H1 (cell line): Measurements from ENCODE around the gene ZDHHC24. TPM values are rescaled to one million over a fixed set of nuclear protein-coding genes. Genes with fewer than 3 reads are reported as not detected.

Experiments
- CTCF ChIA-PET: fragments of 300-600 bp; sonication (Branson Sonifier 250); formaldehyde crosslinking; loops from one replicate; lab custom pipeline; 2021; ENCODE audit not compliant: partially characterized antibody; lab: Charles Lee
- POLR2A ChIA-PET: fragments of 300-600 bp; sonication (Branson Sonifier 250); formaldehyde crosslinking; loops from one replicate; lab custom pipeline; 2021; ENCODE audit warnings: inconsistent platforms; ENCODE audit not compliant: partially characterized antibody; lab: Charles Lee
- DNase-seq, 2 experiments: peaks; one replicate each; pipeline versions ENCODE4 v3.0.0 to v3.0.0-alpha.2; 2010 to 2022; ENCODE audit warnings: low spot score in 2 of 2, low read depth in 1 of 2, mixed read lengths in 1 of 2
- FAIRE-seq: peaks from 2 replicates; lab custom pipeline; 2011; peaks lifted over from hg19 to GRCh38; lab: Jason Lieb, UNC
- H2AFZ ChIP-seq: 2 replicates; pipeline ENCODE4 v1.8.1; 2012; ENCODE audit warnings: low read length, inconsistent platforms
- H2AK5ac ChIP-seq: 2 replicates; pipeline ENCODE4 v1.6.1; 2013; ENCODE audit warnings: low read depth, low read length
- H2BK120ac ChIP-seq: replicated peaks from 2 replicates; pipeline ENCODE3; 2013; ENCODE audit warnings: low read depth, low read length, inconsistent platforms
- H2BK12ac ChIP-seq: 2 replicates; pipeline ENCODE4 v1.6.1; 2013; ENCODE audit warnings: low read depth, low read length
- H2BK15ac ChIP-seq: 2 replicates; pipeline ENCODE4 v1.6.1; 2013; ENCODE audit warnings: low read length
- H2BK20ac ChIP-seq: 2 replicates; pipeline ENCODE4 v1.6.1; 2013; ENCODE audit warnings: low read length
- H2BK5ac ChIP-seq: 2 replicates; pipeline ENCODE4 v1.6.1; 2013; ENCODE audit warnings: low read depth, low read length
- H3K14ac ChIP-seq: 2 replicates; pipeline ENCODE4 v1.6.1; 2013; ENCODE audit warnings: inconsistent platforms; ENCODE audit not compliant: insufficient read length
- H3K18ac ChIP-seq: 2 replicates; pipeline ENCODE4 v1.6.1; 2013; ENCODE audit warnings: low read length; ENCODE audit errors: extremely low read depth
- H3K23ac ChIP-seq: 2 replicates; pipeline ENCODE4 v1.6.1; 2013; ENCODE audit warnings: inconsistent platforms; ENCODE audit not compliant: insufficient read length
- H3K23me2 ChIP-seq: 2 replicates; pipeline ENCODE4 v1.6.1; 2013; ENCODE audit warnings: low read depth, low read length
- H3K27ac ChIP-seq: 2 replicates; pipeline ENCODE4 v1.6.1; 2011; ENCODE audit warnings: low read depth, low read length, inconsistent platforms
- H3K27me3 ChIP-seq, 4 experiments: replicated peaks in 1 of 4; 1 replicate in 1 of 4; 2 replicates in 3 of 4; pipeline versions ENCODE4 v1.6.1 to v1.8.1; 2011 to 2013; ENCODE audit warnings: low read length in 3 of 4, mild to moderate bottlenecking in 3 of 4, inconsistent platforms in 2 of 4, mixed read lengths in 2 of 4, moderate library complexity in 1 of 4; ENCODE audit not compliant: control insufficient read depth in 3 of 4, insufficient read depth in 3 of 4; ENCODE audit errors: extremely low read depth in 1 of 4
- H3K36me3 ChIP-seq, 4 experiments: 2 replicates each; pipeline versions ENCODE4 v1.6.1 to v1.8.1; 2011 to 2013; ENCODE audit warnings: mild to moderate bottlenecking in 4 of 4, low read length in 3 of 4, moderate library complexity in 2 of 4, control low read depth in 1 of 4, inconsistent platforms in 1 of 4; ENCODE audit not compliant: insufficient read depth in 4 of 4, control insufficient read depth in 2 of 4
- H3K4ac ChIP-seq: replicated peaks from 2 replicates; pipeline ENCODE3; 2013; ENCODE audit warnings: low read length, low read depth, mixed read lengths, inconsistent platforms; ENCODE audit not compliant: insufficient read length
- H3K4me1 ChIP-seq, 4 experiments: replicated peaks in 1 of 4; 1 replicate in 1 of 4; 2 replicates in 3 of 4; pipeline versions ENCODE4 v1.6.1 to v1.8.1; 2011 to 2013; ENCODE audit warnings: low read length in 3 of 4, inconsistent platforms in 2 of 4, mixed read lengths in 1 of 4; ENCODE audit not compliant: insufficient read depth in 4 of 4, control insufficient read depth in 3 of 4
- H3K4me2 ChIP-seq, 2 experiments: 2 replicates each; pipeline versions ENCODE4 v1.6.1 to v1.8.1; 2011 to 2013; ENCODE audit warnings: low read depth in 2 of 2, low read length in 2 of 2, control low read depth in 1 of 2, inconsistent platforms in 1 of 2, mild to moderate bottlenecking in 1 of 2; ENCODE audit not compliant: insufficient read depth in 1 of 2
- H3K4me3 ChIP-seq, 4 experiments: fragments of 200-600, 300-600 bp in 1 of 4; sonication (generic), shearing (Covaris generic), sonication (Bioruptor Twin) in 1 of 4; 2 replicates each; pipeline versions ENCODE4 v1.5.1 to v1.8.1; 2011 to 2016; ENCODE audit warnings: low read length in 4 of 4, low read depth in 3 of 4, control low read depth in 2 of 4, inconsistent platforms in 2 of 4, mild to moderate bottlenecking in 2 of 4, mixed read lengths in 1 of 4, moderate library complexity in 1 of 4; ENCODE audit not compliant: insufficient read depth in 2 of 4; ENCODE audit errors: extremely low read depth in 1 of 4
- H3K56ac ChIP-seq: replicated peaks from 2 replicates; pipeline ENCODE3; 2013; ENCODE audit warnings: low read depth, mild to moderate bottlenecking, mixed read lengths, low read length, inconsistent platforms; ENCODE audit not compliant: insufficient read length
- H3K79me1 ChIP-seq: 2 replicates; pipeline ENCODE4 v1.6.1; 2013; ENCODE audit warnings: low read depth, low read length, control low read depth
- H3K79me2 ChIP-seq, 2 experiments: 2 replicates each; pipeline versions ENCODE4 v1.6.1 to v1.8.1; 2012 to 2013; ENCODE audit warnings: low read length in 2 of 2, mild to moderate bottlenecking in 2 of 2, inconsistent platforms in 1 of 2; ENCODE audit not compliant: insufficient read depth in 2 of 2, control insufficient read depth in 1 of 2
- H3K9ac ChIP-seq, 4 experiments: replicated peaks in 1 of 4; 1 replicate in 1 of 4; 2 replicates in 3 of 4; pipeline versions ENCODE4 v1.6.1 to v1.8.1; 2011 to 2013; ENCODE audit warnings: low read depth in 3 of 4, low read length in 3 of 4, control low read depth in 2 of 4, mild to moderate bottlenecking in 2 of 4, moderate library complexity in 2 of 4, inconsistent platforms in 1 of 4; ENCODE audit errors: extremely low read depth in 1 of 4
- H3K9me3 ChIP-seq, 2 experiments: 2 replicates each; pipeline versions ENCODE4 v1.6.1 to v1.8.1; 2012 to 2013; ENCODE audit warnings: mild to moderate bottlenecking in 2 of 2, moderate library complexity in 2 of 2, control low read depth in 1 of 2, inconsistent platforms in 1 of 2, low read depth in 1 of 2, low read length in 1 of 2, mixed read lengths in 1 of 2; ENCODE audit not compliant: insufficient read depth in 2 of 2
- H4K20me1 ChIP-seq, 2 experiments: replicated peaks in 1 of 2; 2 replicates each; pipeline versions ENCODE3 to v1.8.1; 2011 to 2013; ENCODE audit warnings: inconsistent platforms in 2 of 2, low read length in 2 of 2, mild to moderate bottlenecking in 1 of 2; ENCODE audit not compliant: insufficient read depth in 2 of 2, control insufficient read depth in 1 of 2
- H4K5ac ChIP-seq: 2 replicates; pipeline ENCODE4 v1.6.1; 2013; ENCODE audit warnings: low read length, low read depth, mixed read lengths, inconsistent platforms; ENCODE audit not compliant: insufficient read length
- H4K8ac ChIP-seq: 2 replicates; pipeline ENCODE4 v1.8.0; 2013; ENCODE audit warnings: mild to moderate bottlenecking, moderate library complexity, low read length, inconsistent platforms; ENCODE audit not compliant: insufficient read depth; ENCODE audit errors: extremely low read depth
- H4K91ac ChIP-seq: replicated peaks from 2 replicates; pipeline ENCODE3; 2013; ENCODE audit warnings: low read length, mixed read lengths, inconsistent platforms; ENCODE audit not compliant: insufficient read length
- ASH2L ChIP-seq: fragments of 200-600, 300-600 bp; sonication (generic); IDR thresholded peaks from one replicate; pipeline ENCODE4 v1.7.1; 2017; ENCODE audit warnings: low read length
- SIRT6 ChIP-seq: IDR thresholded peaks from one replicate; pipeline ENCODE4 v1.7.1; 2012; ENCODE audit warnings: low read length, inconsistent platforms
- WGBS, 2 experiments: shearing (Covaris generic) in 1 of 2; methylation state at CpG; one replicate each; pipeline versions ENCODE4 v1.1.6 to v1.1.7; 2013 to 2015; ENCODE audit warnings: low lambda C conversion rate in 2 of 2, mixed read lengths in 2 of 2, inconsistent platforms in 1 of 2, low coverage in 1 of 2, missing lambda C conversion rate in 1 of 2; ENCODE audit not compliant: insufficient replicate concordance in 2 of 2, insufficient coverage in 1 of 2, insufficient read length in 1 of 2; ENCODE audit errors: extremely low coverage in 1 of 2, missing lambda C conversion rate in 1 of 2; 5-methylcytosine and 5-hydroxymethylcytosine counted together
- polyA plus RNA-seq, 7 experiments: library from polyadenylated mRNA; depleted of rRNA in 3 of 7; stranded (reverse) in 5 of 7; unstranded in 2 of 7; fragments of >200 nt in 5 of 7; fragments of 200-250 nt in 2 of 7; gene quantifications; 1 replicate in 5 of 7; 2 replicates in 1 of 7; 4 replicates in 1 of 7; pipeline versions ENCODE4 v1.2.1 to v1.2.3, GENCODE V29; 2011 to 2013; ENCODE audit warnings: missing spikeins in 2 of 7, mixed read lengths in 2 of 7
- total RNA-seq: library from RNA; stranded (reverse); fragmentation: NEBNext Ultra II Directional; extraction: Animal tissue kit (Norgen Biotek cat#: 25700); gene quantifications from 2 replicates; pipeline ENCODE4 v1.2.1, GENCODE V29; 2021
- TF ChIP-seq, protein P1 (sequence below): IDR thresholded peaks from 2 replicates; pipeline ENCODE4 v1.6.1; 2012; ENCODE audit warnings: low read length, inconsistent platforms

ZDHHC24 gene
- total and polyA plus RNA-seq, 2 of the 8 experiments (the other 6 are each of a cell fraction or from before 2014, with no cell fraction given) = 8.4 to 9.7 TPM

DNA sequence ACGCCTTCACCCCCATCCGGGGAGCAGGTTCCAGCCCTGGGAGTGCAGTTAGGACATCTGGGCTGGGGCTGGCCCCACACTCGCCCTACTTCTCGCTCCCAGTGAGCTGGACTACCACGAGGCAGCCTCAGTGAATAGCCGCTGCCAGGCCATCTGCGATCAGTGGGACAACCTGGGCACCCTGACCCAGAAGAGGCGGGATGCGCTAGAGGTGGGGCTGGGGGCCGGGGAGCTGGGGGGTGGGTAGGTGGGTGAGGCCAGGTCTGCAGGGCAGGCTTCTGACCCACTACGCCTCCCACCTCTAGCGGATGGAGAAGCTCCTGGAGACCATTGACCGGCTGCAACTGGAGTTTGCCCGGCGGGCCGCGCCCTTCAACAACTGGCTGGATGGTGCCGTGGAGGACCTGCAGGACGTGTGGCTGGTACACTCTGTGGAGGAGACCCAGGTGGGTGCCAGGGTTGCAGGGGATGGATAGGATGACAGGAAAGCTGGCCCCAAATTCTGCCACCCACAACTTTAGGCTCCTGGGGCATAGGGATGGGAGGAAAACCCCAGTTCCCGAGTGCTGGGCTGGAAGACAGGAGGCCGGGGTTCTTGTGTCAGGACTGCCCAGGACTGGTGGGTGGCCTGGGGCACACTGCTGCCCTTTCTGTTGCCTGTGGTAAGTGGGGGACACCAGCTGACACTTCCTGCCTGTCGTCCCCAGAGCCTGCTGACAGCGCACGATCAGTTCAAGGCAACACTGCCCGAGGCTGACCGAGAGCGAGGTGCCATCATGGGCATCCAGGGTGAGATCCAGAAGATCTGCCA lies 14.2 kb upstream of the ZDHHC24 start:
- Histone ChIP-seq H3K14ac (no peak overlapping the region), H3K36me3 (peaks cover 25 to 61% (median 51%) of the 10 kb centered on the region in 4 experiments), H4K91ac (no peak overlapping the region), H3K23me2 (no peaks in the 10 kb centered on the region), H2BK5ac (no peak overlapping the region), H3K18ac (no peak overlapping the region), H3K9ac (no peak overlapping the region), H4K8ac (no peak overlapping the region), H3K9me3 (no peaks in the 10 kb centered on the region), H3K27me3 (no peaks in the 10 kb centered on the region), H2BK120ac (no peak overlapping the region), H2AK5ac (no peak overlapping the region), H3K56ac (no peak overlapping the region), H2BK15ac (no peak overlapping the region), H3K79me2 (no peaks in the 10 kb centered on the region), H2BK20ac (no peak overlapping the region), H4K5ac (no peak overlapping the region), H4K20me1 (peaks cover 0 to 5% of the 10 kb centered on the region in 2 experiments), H3K4ac (no peak overlapping the region), H2AFZ (no peak overlapping the region), H3K23ac (no peak overlapping the region), H3K27ac (no peak overlapping the region), H3K79me1 (no peaks in the 10 kb centered on the region), H3K4me3 (no peak overlapping the region), H3K4me1 (peaks cover 0 to 2% (median 0%) of the 10 kb centered on the region in 4 experiments; a peak in 1 of 7 replicates), H2BK12ac (no peak overlapping the region), H3K4me2 (no peak overlapping the region)
- CTCF ChIA-PET = interaction anchor here (0.6 to 1.7 kb wide), 6 partner anchors 10 to 69 kb away, joined by 3 to 7 read pairs (median 3); no protein-coding TSS in a partner anchor
- POLR2A ChIA-PET = interaction anchor here (0.7 to 7.4 kb wide), 5 partner anchors 9 to 189 kb away, joined by 3 to 54 read pairs (median 5); partner anchors contain the start of genes ACTN3, CTSF, RBM14 and ZDHHC24
- DNase-seq (no peak), FAIRE-seq (no peak)
- 89% methylated on average over 19 of the region's 27 CpGs; no CpG with 5 or more reads in 1 of the 2 experiments for WGBS, 2 experiments
- TF ChIP-seq ASH2L (no peak), SIRT6 (no peak)
- TF ChIP-seq, protein P1, sequence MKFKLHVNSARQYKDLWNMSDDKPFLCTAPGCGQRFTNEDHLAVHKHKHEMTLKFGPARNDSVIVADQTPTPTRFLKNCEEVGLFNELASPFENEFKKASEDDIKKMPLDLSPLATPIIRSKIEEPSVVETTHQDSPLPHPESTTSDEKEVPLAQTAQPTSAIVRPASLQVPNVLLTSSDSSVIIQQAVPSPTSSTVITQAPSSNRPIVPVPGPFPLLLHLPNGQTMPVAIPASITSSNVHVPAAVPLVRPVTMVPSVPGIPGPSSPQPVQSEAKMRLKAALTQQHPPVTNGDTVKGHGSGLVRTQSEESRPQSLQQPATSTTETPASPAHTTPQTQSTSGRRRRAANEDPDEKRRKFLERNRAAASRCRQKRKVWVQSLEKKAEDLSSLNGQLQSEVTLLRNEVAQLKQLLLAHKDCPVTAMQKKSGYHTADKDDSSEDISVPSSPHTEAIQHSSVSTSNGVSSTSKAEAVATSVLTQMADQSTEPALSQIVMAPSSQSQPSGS = no peak
